ENCODE measurements around the gene GLOD5.

DNA sequence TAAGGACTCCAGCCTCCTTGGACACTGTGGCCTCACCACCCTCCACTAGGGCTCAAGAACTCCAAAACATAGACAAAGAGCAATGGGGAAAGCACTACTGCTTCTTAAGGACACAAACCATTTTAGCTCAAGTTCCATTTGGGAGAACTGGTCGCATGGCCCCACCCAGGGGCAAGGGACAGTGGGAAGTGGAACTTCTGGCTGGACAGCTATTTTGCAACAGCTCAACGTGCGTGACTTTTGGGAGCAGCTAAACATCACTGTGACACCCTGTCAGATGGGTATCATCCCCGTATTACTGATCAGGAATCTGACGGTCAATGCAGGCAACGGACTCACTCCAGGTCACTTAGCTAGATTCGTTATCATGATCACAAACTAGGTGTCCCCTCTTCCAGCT lies 9.0 kb upstream of the GLOD5 start:
- no peak for TF ChIP-seq SIN3A (IDR thresholded peaks at IDR 0.05; ENCODE audit: borderline replicate concordance, insufficient read depth, low read depth, low read length)
- TF ChIP-seq, protein P1, sequence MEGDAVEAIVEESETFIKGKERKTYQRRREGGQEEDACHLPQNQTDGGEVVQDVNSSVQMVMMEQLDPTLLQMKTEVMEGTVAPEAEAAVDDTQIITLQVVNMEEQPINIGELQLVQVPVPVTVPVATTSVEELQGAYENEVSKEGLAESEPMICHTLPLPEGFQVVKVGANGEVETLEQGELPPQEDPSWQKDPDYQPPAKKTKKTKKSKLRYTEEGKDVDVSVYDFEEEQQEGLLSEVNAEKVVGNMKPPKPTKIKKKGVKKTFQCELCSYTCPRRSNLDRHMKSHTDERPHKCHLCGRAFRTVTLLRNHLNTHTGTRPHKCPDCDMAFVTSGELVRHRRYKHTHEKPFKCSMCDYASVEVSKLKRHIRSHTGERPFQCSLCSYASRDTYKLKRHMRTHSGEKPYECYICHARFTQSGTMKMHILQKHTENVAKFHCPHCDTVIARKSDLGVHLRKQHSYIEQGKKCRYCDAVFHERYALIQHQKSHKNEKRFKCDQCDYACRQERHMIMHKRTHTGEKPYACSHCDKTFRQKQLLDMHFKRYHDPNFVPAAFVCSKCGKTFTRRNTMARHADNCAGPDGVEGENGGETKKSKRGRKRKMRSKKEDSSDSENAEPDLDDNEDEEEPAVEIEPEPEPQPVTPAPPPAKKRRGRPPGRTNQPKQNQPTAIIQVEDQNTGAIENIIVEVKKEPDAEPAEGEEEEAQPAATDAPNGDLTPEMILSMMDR (IDR thresholded peaks at IDR 0.05): no peak
- no peak for TF ChIP-seq POLR2AphosphoS5 (IDR thresholded peaks at IDR 0.05; ENCODE audit: low read depth, low read length)

Measured in Panc1 (cell line).